ENCODE data around the gene C16orf95.

DNA sequence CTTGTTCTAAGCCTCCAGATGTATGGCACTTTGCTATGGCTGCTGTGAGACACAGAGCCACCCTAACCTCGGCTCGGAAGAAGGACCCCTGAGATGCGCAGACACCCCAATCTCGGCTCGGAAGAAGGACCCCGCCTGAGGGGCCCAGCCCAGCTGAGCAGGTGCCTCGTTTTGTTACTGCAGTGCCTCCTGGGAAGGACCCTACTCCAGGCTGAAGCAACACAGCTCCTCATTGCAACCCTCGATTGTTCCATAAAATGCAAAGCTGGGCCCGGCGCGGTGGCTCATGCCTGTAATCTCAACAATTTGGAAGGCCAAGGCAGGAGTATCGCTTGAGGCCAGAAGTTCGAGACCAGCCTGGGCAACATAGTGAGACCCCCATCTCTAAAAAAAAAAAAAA, 61.3 kb downstream of the C16orf95 start:
- TF ChIP-seq, protein P1, sequence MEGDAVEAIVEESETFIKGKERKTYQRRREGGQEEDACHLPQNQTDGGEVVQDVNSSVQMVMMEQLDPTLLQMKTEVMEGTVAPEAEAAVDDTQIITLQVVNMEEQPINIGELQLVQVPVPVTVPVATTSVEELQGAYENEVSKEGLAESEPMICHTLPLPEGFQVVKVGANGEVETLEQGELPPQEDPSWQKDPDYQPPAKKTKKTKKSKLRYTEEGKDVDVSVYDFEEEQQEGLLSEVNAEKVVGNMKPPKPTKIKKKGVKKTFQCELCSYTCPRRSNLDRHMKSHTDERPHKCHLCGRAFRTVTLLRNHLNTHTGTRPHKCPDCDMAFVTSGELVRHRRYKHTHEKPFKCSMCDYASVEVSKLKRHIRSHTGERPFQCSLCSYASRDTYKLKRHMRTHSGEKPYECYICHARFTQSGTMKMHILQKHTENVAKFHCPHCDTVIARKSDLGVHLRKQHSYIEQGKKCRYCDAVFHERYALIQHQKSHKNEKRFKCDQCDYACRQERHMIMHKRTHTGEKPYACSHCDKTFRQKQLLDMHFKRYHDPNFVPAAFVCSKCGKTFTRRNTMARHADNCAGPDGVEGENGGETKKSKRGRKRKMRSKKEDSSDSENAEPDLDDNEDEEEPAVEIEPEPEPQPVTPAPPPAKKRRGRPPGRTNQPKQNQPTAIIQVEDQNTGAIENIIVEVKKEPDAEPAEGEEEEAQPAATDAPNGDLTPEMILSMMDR (conservative IDR thresholded peaks at IDR 0.05; ENCODE audit: low read depth, low read length), result no peak
- TF ChIP-seq EZH2 (IDR thresholded peaks at IDR 0.05; ENCODE audit: borderline replicate concordance, low read depth, low read length, poor library complexity, severe bottlenecking), result no peak

All from A673 (cell line).